Measurements from ENCODE around the gene TXNDC5. TPM values are rescaled to one million over a fixed set of nuclear protein-coding genes. Genes with fewer than 3 reads are reported as not detected.

The TXNDC5 gene
- total RNA-seq, 1 donor: 333 TPM

GRCh38 chr6:7882505-7883257 lies 27.9 kb downstream of the TXNDC5 start:
- no peak for DNase-seq (ENCODE audit: low read depth)
- TF ChIP-seq, protein P1, sequence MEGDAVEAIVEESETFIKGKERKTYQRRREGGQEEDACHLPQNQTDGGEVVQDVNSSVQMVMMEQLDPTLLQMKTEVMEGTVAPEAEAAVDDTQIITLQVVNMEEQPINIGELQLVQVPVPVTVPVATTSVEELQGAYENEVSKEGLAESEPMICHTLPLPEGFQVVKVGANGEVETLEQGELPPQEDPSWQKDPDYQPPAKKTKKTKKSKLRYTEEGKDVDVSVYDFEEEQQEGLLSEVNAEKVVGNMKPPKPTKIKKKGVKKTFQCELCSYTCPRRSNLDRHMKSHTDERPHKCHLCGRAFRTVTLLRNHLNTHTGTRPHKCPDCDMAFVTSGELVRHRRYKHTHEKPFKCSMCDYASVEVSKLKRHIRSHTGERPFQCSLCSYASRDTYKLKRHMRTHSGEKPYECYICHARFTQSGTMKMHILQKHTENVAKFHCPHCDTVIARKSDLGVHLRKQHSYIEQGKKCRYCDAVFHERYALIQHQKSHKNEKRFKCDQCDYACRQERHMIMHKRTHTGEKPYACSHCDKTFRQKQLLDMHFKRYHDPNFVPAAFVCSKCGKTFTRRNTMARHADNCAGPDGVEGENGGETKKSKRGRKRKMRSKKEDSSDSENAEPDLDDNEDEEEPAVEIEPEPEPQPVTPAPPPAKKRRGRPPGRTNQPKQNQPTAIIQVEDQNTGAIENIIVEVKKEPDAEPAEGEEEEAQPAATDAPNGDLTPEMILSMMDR (IDR thresholded peaks at IDR 0.05; ENCODE audit: insufficient read depth, low read length): no peak
- H3K4me3 ChIP-seq (ENCODE audit: low read depth, low read length): no peak overlapping the region

- no peak for DNase-seq (ENCODE audit: low read depth)
Observed at GRCh38 chr6:7881765-7882500, 28.7 kb downstream of the TXNDC5 start.

GRCh38 chr6:7880718-7881107 lies 29.9 kb downstream of the TXNDC5 start:
- TF ChIP-seq, protein P1 (IDR thresholded peaks at IDR 0.05; ENCODE audit: insufficient read depth, low read length): no peak
- no peak overlapping the region for H3K4me3 ChIP-seq (ENCODE audit: low read depth, low read length)
- DNase-seq (ENCODE audit: low read depth): no peak

More at GRCh38 chr6:7881765-7882500, 28.7 kb downstream of the TXNDC5 start:
- H3K4me3 ChIP-seq (ENCODE audit: low read depth, low read length): no peak overlapping the region
- TF ChIP-seq, protein P1 (IDR thresholded peaks at IDR 0.05; ENCODE audit: insufficient read depth, low read length): no peak

- TF ChIP-seq, protein P1 (IDR thresholded peaks at IDR 0.05; ENCODE audit: insufficient read depth, low read length): no peak
- no peak for DNase-seq (ENCODE audit: low read depth)
Observed at GRCh38 chr6:7879980-7880717, 30.4 kb downstream of the TXNDC5 start.

GRCh38 chr6:7879579-7879978 lies 31.0 kb downstream of the TXNDC5 start:
- no peak overlapping the region for H3K4me3 ChIP-seq (ENCODE audit: low read depth, low read length)
- no peak for DNase-seq (ENCODE audit: low read depth)
- TF ChIP-seq, protein P1 (IDR thresholded peaks at IDR 0.05; ENCODE audit: insufficient read depth, low read length): no peak

More at GRCh38 chr6:7879980-7880717, 30.4 kb downstream of the TXNDC5 start:
- H3K4me3 ChIP-seq (ENCODE audit: low read depth, low read length): no peak overlapping the region

DNA sequence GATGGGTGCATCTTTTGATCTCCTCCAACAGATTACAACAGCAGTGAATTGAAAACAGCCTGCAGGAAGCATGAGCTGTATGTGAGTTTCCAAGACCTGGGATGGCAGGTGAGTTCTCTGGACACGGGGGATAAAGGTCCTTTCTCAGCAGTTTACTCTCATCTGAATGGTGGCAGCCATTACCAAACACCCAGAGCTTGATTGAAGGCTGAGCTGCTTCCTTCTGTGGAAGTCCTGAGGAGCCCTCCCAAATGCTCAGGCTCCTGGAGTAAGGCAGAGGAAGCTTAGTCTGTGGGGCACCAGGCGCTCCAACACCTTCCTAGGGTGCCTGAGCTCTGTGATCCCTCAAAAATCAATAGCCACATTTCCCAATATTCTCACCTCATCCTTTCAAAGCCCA lies 31.5 kb downstream of the TXNDC5 start:
- H3K4me3 ChIP-seq (ENCODE audit: low read depth, low read length): no peak overlapping the region
- TF ChIP-seq, protein P1 (IDR thresholded peaks at IDR 0.05; ENCODE audit: insufficient read depth, low read length): no peak
- no peak for DNase-seq (ENCODE audit: low read depth)

Data from fibroblast of the aortic adventitia (primary cell).